A549 treated with ZK216348 at 1 μM for 4 hours (cell line): ENCODE data around the gene NPR1. TPM values are rescaled to one million over a fixed set of nuclear protein-coding genes. Genes with fewer than 3 reads are reported as not detected.

Experiments
- total RNA-seq: library from RNA; stranded (reverse); fragments of 200-300 nt; extraction: Qiagen RNA extraction; gene quantifications from 5 replicates; pipeline ENCODE4 v1.2.3, GENCODE V29; 2022; ENCODE audit warnings: low read depth

Gene NPR1
- 0.46 to 1.5 TPM (median 1.2 TPM) in 5 replicates for total RNA-seq

DNA sequence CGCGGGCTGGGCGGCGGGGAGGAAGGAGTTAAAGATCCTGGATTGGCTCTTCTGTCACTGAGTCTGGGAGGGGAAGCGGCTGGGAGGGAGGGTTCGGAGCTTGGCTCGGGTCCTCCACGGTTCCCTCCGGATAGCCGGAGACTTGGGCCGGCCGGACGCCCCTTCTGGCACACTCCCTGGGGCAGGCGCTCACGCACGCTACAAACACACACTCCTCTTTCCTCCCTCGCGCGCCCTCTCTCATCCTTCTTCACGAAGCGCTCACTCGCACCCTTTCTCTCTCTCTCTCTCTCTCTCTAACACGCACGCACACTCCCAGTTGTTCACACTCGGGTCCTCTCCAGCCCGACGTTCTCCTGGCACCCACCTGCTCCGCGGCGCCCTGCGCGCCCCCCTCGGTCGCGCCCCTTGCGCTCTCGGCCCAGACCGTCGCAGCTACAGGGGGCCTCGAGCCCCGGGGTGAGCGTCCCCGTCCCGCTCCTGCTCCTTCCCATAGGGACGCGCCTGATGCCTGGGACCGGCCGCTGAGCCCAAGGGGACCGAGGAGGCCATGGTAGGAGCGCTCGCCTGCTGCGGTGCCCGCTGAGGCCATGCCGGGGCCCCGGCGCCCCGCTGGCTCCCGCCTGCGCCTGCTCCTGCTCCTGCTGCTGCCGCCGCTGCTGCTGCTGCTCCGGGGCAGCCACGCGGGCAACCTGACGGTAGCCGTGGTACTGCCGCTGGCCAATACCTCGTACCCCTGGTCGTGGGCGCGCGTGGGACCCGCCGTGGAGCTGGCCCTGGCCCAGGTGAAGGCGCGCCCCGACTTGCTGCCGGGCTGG, at the start of gene NPR1:
NPR1 (plus strand) TSS at position 170 of the 818 bp plus-strand sequence; CDS start at position 591, 421 bp downstream.

DNA sequence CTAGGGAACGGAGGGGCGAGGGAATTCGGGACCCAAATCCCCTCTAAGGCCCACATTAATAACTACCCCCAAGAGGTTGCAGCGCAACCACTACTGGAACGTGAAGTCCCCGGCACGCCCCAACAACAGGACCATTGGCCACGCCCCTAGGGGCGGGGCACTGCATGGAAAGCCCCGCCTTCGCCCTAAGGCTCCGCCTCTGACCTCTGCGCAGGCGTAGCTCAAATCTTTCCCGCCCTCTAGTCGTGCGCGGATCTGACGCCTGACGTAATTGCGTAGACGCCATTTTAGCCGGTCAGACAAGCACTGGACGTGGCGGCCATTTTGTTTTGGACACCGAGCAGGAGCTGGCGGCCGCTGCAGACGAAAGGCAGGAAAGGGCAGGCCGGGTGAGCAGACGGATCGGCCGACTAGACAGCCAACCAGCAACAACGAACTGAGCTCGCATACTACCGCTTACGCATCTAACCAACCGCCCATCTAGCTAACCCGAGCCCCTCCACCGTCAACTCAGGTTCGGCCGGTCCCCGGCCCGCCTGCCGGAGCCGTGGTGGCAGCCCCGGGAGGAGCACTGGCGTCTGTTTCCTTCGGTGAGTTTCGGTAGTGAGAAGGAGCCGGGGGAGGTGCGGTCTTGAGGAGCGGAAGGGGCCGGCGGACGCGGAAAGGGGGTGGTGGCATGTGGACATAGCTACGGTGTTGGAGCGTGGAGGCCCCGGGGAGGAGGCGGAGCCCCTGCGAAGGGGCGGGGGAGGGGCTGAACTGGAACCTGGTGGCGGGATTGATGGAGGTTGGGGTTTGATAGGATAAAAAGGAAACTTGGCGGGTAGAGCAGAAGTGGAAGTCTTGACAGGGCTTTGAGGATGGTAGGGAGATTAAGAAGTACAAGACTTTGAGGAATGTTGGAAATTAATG, 44.5 kb upstream of the NPR1 start, which contains the start of gene CHTOP:
CHTOP (plus strand) TSS at position 313 of the 912 bp plus-strand sequence. CDS start 2,523 bp downstream, outside the sequence.

DNA sequence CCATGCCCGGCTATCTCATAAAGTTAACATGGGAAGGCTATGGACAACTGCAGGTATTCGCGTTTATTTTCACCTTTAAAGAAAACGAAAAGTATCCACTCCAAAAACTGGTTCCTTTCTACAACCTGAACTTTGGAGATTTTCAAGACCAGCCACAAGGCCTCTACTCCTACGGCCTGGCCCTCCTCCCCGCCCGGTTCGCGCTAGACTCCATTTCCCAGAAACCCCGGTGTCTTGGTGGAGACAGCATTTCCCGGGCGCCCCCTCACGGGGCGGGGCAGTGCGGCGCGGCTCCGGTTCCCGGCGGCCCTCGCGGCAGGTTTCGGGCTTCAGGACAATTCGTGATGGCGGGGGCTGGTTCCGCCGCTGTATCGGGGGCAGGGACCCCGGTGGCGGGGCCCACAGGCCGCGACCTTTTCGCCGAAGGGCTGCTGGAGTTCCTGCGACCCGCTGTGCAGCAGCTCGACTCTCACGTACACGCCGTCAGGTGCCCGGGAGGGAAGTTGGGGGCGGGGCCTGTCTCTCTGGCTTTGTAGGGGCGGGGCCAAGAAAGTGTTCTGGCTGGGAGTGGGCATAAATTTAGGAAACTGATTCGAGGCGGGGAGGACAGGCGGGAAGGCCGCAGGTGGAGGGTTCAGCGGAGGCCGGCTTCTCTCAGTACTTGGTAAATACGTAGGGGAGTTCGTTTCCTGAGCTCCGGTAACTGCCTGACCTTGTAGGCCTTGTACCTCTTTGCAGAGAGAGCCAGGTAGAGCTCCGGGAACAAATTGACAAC, 19.9 kb upstream of the NPR1 start, which contains the start of gene SNAPIN:
SNAPIN (plus strand) TSS at position 304 of the 775 bp plus-strand sequence; CDS start at position 345, 41 bp downstream.

DNA sequence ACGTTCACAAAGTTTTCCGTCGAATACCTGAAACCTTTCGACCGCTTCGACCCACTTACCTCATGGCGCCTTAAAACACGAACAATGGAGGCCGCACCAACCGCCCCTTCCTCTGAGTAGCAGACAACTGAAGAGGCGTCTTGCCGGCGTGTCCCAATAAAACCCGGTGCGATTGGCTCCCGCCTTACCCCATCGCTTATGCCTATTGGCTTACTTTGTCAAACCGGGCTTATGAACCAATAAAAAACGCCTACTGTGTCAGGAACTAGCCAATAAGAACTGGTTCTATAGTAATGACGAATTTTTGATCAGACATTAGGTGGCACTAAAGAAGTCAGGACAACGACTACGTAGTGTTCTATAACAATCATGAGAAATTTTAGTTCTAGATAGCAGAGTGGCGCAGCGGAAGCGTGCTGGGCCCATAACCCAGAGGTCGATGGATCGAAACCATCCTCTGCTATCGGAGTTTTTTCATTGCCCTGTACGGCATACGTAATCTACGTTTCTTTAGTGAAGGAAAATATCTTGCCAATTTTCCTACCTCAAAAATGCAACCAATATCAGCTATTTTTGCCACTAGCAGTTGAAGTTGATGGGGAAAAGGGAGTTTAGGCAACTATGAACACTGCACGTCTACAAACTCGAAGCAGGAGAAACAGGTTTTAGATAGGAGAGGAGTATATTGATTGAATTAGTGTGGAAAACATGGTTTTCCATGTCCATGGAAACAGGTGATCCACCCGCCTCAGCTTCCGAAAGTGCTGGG, 7.4 kb upstream of the NPR1 start, which contains the start of gene ILF2:
ILF2 (minus strand) TSS at position 135 of the 769 bp plus-strand sequence; CDS start at position 64, 71 bp downstream.

DNA sequence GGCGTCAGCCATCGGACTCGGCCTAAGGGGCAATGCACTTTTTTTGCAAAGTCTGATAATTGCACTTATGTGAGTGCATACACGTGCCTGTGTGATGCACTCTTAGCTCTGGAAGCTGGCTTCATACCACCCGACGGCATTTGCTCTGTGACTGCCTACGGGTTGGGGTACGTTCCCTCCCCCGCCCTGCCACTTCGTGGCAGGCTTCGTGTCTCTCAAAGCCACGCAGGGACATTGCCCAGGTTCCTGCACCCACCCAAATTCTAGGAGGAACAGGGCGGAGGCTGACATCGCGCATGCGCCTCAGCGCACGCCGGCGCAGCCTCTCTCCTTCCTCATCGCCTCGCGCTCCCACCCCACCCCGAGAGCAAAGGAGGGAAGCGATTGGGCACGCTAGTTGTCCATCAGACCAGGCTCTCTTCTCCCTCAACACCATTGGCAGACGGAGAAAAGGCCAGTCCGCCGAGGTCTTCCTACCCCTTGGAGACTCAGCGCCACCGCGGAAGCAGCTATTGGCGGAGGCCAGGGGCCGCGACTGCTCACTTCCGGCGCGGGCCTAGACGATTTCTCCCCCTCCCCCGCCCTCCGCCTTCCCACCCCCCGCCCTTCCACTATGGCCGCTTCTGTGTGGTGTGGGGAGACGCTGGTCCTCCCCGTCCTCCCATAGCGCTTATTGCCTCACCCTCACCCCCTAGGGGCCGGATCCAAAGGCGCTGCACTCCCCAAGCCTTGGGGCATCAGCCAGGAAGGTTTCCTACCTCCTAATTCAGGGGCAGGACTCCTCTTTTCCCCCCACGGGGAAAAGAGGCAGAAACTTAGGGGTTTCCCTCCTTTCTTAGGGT, 49.2 kb downstream of the NPR1 start, which contains the start of gene INTS3:
INTS3 (plus strand) TSS at position 588 of the 842 bp plus-strand sequence. CDS start 585 bp downstream, outside the sequence.

Other genes with a start within 250 kb of the NPR1 start
- gene S100A7, start 218.0 kb upstream of the NPR1 start, total RNA-seq: not detected in 5 replicates
- 3,257 to 3,743 TPM (median 3,382 TPM) in 5 replicates for gene S100A6, start 142.7 kb upstream of the NPR1 start, total RNA-seq
- 0.41 to 1.7 TPM (median 0.88 TPM) in 5 replicates for gene S100A5, start 137.8 kb upstream of the NPR1 start, total RNA-seq
- gene S100A4, start 132.9 kb upstream of the NPR1 start, total RNA-seq: 1,529 to 1,824 TPM (median 1,687 TPM) in 5 replicates
- gene S100A3, start 129.4 kb upstream of the NPR1 start, total RNA-seq: 86.7 to 117 TPM (median 103 TPM) in 5 replicates
- gene S100A2, start 112.8 kb upstream of the NPR1 start, total RNA-seq: 19.1 to 29.3 TPM (median 27.2 TPM) in 5 replicates
- 374 to 526 TPM (median 478 TPM) in 5 replicates for gene S100A16, start 65.6 kb upstream of the NPR1 start, total RNA-seq
- 0.55 to 1.3 TPM (median 0.80 TPM) in 5 replicates for gene S100A14, start 62.4 kb upstream of the NPR1 start, total RNA-seq
- 158 to 174 TPM (median 170 TPM) in 5 replicates for gene S100A13, start 51.2 kb upstream of the NPR1 start, total RNA-seq
- gene S100A1, start 50.3 kb upstream of the NPR1 start, total RNA-seq: 0.55 to 0.96 TPM (median 0.83 TPM) in 3 of 5 replicates, not detected in the others
- 66.8 to 83.3 TPM (median 79.6 TPM) in 5 replicates for gene CHTOP, start 44.6 kb upstream of the NPR1 start, total RNA-seq
- gene SNAPIN, start 20.0 kb upstream of the NPR1 start, total RNA-seq: 50.2 to 65.2 TPM (median 55.4 TPM) in 5 replicates
- 260 to 318 TPM (median 271 TPM) in 5 replicates for gene ILF2, start 7.7 kb upstream of the NPR1 start, total RNA-seq
- gene INTS3, start 49.4 kb downstream of the NPR1 start, total RNA-seq: 14.3 to 22.7 TPM (median 21.4 TPM) in 5 replicates
- gene SLC27A3, start 96.7 kb downstream of the NPR1 start, total RNA-seq: 0.95 to 2.6 TPM (median 1.3 TPM) in 5 replicates
- 7.0 to 11.9 TPM (median 8.5 TPM) in 5 replicates for gene GATAD2B, start 244.3 kb downstream of the NPR1 start, total RNA-seq